Nephron (organoid): ENCODE data around the gene GARIN1A.
"Not testable (repeated sequence)": the region's sequence is repeated elsewhere in the genome, so short reads cannot be mapped to it uniquely, and the experiment has no call there.

Source experiments
- H3K27ac Mint-ChIP-seq, 3 experiments: 2 replicates each; pipeline ENCODE4 v1.8.0; 2020; ENCODE audit warnings: mixed read lengths in 3 of 3, mild to moderate bottlenecking in 2 of 3, moderate library complexity in 1 of 3
- H3K27me3 Mint-ChIP-seq: 2 replicates; pipeline ENCODE4 v1.8.0; 2021; ENCODE audit warnings: low read depth, mild to moderate bottlenecking, moderate library complexity, mixed read lengths
- H3K36me3 Mint-ChIP-seq: 2 replicates; pipeline ENCODE4 v1.8.0; 2020; ENCODE audit warnings: low read depth, mixed read lengths
- H3K4me1 Mint-ChIP-seq: 2 replicates; pipeline ENCODE4 v1.8.0; 2020; ENCODE audit warnings: mixed read lengths
- H3K4me3 Mint-ChIP-seq, 3 experiments: 2 replicates each; pipeline ENCODE4 v1.8.0; 2020; ENCODE audit warnings: mild to moderate bottlenecking in 3 of 3, mixed read lengths in 3 of 3, moderate library complexity in 2 of 3
- H3K9me3 Mint-ChIP-seq: 2 replicates; pipeline ENCODE4 v1.8.0; 2020; ENCODE audit warnings: mixed read lengths
- TF ChIP-seq, protein P1 (sequence below), 3 experiments: fragments of 200-600 bp; sonication (generic); IDR thresholded peaks; one replicate each; pipeline ENCODE4 v1.5.0; 2021; ENCODE audit warnings: antibody characterized with exemption in 3 of 3; ENCODE audit not compliant: unreplicated experiment in 3 of 3

The GARIN1A gene

DNA sequence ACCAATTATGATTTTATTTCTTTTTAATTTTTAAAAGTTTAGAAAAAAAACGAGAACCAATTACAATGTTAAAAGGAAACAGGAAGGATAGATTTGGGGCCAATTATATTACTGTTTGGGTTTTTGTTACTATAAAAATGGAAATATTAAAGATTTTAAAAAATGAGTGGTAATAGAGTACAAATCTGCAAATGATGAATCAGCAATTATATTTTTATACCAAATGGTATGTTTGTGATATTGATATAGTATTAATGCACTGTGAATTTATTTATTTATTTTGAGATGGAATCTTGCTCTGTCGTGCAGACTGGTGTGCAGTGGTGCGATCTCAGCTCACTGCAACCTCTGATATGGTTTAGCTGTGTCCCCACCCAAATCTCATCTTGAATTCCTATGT is 11.5 kb upstream of the GARIN1A start:
- Mint-ChIP-seq H3K9me3 (peaks cover 24% of the 10 kb centered on the region), H3K27me3 (no peaks in the 10 kb centered on the region), H3K36me3 (peaks cover 39% of the 10 kb centered on the region), H3K4me3 (no peak overlapping the region), H3K4me1 (no peaks in the 10 kb centered on the region), H3K27ac (no peak overlapping the region)
- TF ChIP-seq, protein P1, sequence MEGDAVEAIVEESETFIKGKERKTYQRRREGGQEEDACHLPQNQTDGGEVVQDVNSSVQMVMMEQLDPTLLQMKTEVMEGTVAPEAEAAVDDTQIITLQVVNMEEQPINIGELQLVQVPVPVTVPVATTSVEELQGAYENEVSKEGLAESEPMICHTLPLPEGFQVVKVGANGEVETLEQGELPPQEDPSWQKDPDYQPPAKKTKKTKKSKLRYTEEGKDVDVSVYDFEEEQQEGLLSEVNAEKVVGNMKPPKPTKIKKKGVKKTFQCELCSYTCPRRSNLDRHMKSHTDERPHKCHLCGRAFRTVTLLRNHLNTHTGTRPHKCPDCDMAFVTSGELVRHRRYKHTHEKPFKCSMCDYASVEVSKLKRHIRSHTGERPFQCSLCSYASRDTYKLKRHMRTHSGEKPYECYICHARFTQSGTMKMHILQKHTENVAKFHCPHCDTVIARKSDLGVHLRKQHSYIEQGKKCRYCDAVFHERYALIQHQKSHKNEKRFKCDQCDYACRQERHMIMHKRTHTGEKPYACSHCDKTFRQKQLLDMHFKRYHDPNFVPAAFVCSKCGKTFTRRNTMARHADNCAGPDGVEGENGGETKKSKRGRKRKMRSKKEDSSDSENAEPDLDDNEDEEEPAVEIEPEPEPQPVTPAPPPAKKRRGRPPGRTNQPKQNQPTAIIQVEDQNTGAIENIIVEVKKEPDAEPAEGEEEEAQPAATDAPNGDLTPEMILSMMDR (IDR thresholded peaks at IDR 0.05; ENCODE audit: unreplicated experiment in 3 of 3) = no peak

DNA sequence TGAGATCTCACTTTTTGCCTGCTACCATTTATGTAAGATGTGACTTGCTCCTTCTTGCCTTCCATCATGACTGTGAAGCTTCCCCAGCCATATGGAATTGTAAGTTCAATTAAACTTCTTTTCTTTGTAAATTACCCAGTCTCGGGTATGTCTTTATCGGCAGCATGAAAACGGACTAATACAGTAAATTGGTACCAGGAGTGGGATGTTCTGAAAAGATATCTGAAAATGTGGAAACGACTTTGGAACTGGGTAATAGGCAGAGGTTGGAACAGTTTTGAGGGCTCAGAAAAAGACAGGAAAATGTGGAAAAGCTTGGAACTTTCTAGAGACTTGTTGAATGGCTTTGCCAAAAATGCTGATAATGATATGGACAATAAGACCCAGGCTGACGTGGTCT is 10.6 kb upstream of the GARIN1A start:
- TF ChIP-seq, protein P1 (IDR thresholded peaks at IDR 0.05; ENCODE audit: unreplicated experiment in 3 of 3) = no peak
- H3K27ac Mint-ChIP-seq = no peak overlapping the region
- H3K9me3 Mint-ChIP-seq = peaks cover 24% of the 10 kb centered on the region
- H3K27me3 Mint-ChIP-seq = no peaks in the 10 kb centered on the region
- peaks cover 39% of the 10 kb centered on the region for H3K36me3 Mint-ChIP-seq
- no peaks in the 10 kb centered on the region for H3K4me1 Mint-ChIP-seq
- H3K4me3 Mint-ChIP-seq = no peak overlapping the region

DNA sequence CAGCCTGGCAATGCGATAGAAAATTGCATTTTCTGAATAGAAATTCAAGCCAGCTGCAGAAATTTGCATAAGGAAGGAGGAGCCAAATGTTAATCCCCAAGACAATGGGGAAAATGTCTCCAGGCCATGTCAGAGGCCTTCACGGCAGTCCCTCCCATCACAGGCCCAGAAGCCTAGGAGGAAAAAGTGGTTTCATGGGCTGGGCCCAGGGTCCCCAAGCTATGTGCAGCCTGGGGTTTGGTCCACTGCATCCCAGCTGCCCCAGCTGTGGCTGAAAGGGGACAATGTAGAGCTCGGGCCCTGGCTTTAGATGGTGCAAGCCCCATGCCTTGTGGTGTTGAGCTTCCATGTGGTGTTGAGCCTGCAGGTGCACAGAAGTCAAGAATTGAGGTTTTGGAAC is 10.0 kb upstream of the GARIN1A start:
- TF ChIP-seq, protein P1 (IDR thresholded peaks at IDR 0.05; ENCODE audit: unreplicated experiment in 3 of 3) = no peak
- H3K36me3 Mint-ChIP-seq = peaks cover 39% of the 10 kb centered on the region
- peaks cover 24% of the 10 kb centered on the region for H3K9me3 Mint-ChIP-seq
- H3K4me3 Mint-ChIP-seq = no peak overlapping the region
- H3K27ac Mint-ChIP-seq = no peak overlapping the region
- H3K27me3 Mint-ChIP-seq = no peaks in the 10 kb centered on the region
- H3K4me1 Mint-ChIP-seq = no peaks in the 10 kb centered on the region

DNA sequence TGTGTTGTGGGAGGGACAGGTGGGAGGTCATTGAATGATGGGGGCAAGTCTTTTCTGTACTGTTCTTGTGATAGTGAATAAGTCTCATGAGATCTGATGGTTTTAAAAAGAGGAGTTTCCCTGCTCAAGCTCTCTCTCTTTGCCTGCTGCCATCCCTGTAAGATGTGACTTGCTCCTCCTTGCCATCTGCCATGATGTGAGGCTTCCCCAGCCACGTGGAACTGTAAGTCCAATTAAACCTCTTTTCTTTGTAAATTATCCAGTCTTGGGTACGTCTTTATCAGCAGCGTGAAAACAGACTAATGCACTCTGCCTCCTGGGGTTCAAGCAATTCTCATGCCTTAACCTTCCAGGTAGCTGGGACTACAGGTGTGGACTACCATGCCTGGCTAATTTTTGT is 8.9 kb upstream of the GARIN1A start:
- H3K36me3 Mint-ChIP-seq = peaks cover 39% of the 10 kb centered on the region

DNA sequence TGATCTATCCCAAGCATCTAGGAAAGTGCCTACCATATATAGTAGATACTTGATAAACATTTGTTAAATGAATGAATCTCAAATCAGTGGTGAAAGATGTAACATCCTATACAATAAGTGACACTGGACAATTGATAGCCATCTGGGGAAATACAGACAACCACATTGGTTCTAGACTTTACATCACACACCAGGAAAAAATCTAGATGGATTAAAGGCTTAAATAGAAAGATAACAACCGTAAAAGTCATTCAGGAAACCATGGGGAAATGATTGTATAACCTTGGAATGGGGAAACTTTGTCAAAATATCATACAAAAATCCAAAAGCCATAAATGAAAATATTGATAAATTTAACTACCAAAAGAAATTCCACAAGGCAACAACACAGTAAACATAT is 7.0 kb upstream of the GARIN1A start:
- H3K27me3 Mint-ChIP-seq = no peaks in the 10 kb centered on the region
- TF ChIP-seq, protein P1 (IDR thresholded peaks at IDR 0.05; ENCODE audit: unreplicated experiment in 3 of 3) = no peak
- H3K9me3 Mint-ChIP-seq = peaks cover 23% of the 10 kb centered on the region
- H3K27ac Mint-ChIP-seq = no peak overlapping the region
- peaks cover 36% of the 10 kb centered on the region for H3K36me3 Mint-ChIP-seq
- no peak overlapping the region for H3K4me3 Mint-ChIP-seq
- H3K4me1 Mint-ChIP-seq = no peaks in the 10 kb centered on the region

More for the DNA sequence above, 8.9 kb upstream of the GARIN1A start:
- peaks cover 24% of the 10 kb centered on the region for H3K9me3 Mint-ChIP-seq
- not testable (repeated sequence) for H3K27me3 Mint-ChIP-seq, H3K4me1 Mint-ChIP-seq, H3K4me3 Mint-ChIP-seq, H3K27ac Mint-ChIP-seq

DNA sequence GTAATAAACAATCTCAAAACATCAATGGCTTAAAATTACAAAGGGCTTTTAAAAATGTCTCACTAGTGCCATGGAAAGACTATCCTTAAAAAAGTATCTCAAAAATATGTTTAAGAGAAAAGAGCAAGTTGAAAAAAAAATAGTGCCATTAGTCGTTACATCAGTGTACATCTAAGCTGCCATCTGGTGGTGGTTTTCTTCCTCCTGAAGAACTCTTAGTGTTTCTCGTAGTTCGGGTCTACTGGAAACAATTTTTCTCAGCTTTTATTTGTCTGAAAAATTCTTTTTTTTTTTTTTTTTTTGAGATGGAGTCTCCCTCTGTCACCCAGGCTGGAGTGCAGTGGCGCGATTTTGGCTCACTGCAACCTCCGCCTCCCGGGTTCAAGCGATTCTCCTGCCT is 5.9 kb upstream of the GARIN1A start:
- H3K27me3 Mint-ChIP-seq = no peaks in the 10 kb centered on the region
- peaks cover 26% of the 10 kb centered on the region for H3K36me3 Mint-ChIP-seq
- TF ChIP-seq, protein P1 (IDR thresholded peaks at IDR 0.05; ENCODE audit: unreplicated experiment in 3 of 3) = peak in 2 of 3 experiments; percentile 16 to 17
- H3K4me3 Mint-ChIP-seq = no peak overlapping the region
- H3K4me1 Mint-ChIP-seq = no peaks in the 10 kb centered on the region
- H3K27ac Mint-ChIP-seq = no peak overlapping the region
- H3K9me3 Mint-ChIP-seq = peaks cover 16% of the 10 kb centered on the region
